ENCODE data around the gene WAS.

GRCh38 chrX:48676893-48677270 lies 6.7 kb upstream of the WAS start:
- no peak for TF ChIP-seq EZH2 (IDR thresholded peaks at IDR 0.05; ENCODE audit: borderline replicate concordance, low read depth, low read length, poor library complexity, severe bottlenecking)
- TF ChIP-seq CTCF (conservative IDR thresholded peaks at IDR 0.05; ENCODE audit: low read depth, low read length) = no peak
